Thymus (tissue), 11 donors: ENCODE results near the gene RPL13. TPM values are rescaled to one million over a fixed set of nuclear protein-coding genes. Genes with fewer than 3 reads are reported as not detected.
A peak's percentile ranks its signal among the peaks of the same experiment; 100 is the strongest.
"Not testable (repeated sequence)": the region's sequence is repeated elsewhere in the genome, so short reads cannot be mapped to it uniquely, and the experiment has no call there.

Source experiments
- DNase-seq, 9 donors: peaks; one replicate each; pipeline ENCODE4 v3.0.0-alpha.2; 2013; ENCODE audit warnings: low spot score in 9 of 9, low read depth in 6 of 9, missing footprints in 1 of 9
- H3K27ac ChIP-seq, 2 donors: one replicate each; pipeline ENCODE4 v1.5.1; 2013; ENCODE audit warnings: control low read depth in 1 of 2, low read depth in 1 of 2, low read length in 1 of 2, mild to moderate bottlenecking in 1 of 2, moderate library complexity in 1 of 2
- H3K27me3 ChIP-seq, 2 donors: one replicate each; pipeline ENCODE4 v1.5.1; 2013; ENCODE audit warnings: low read length in 1 of 2; ENCODE audit not compliant: control insufficient read depth in 2 of 2, insufficient read depth in 1 of 2
- H3K36me3 ChIP-seq, 2 donors: one replicate each; pipeline ENCODE4 v1.5.1; 2013; ENCODE audit warnings: low read length in 1 of 2, mild to moderate bottlenecking in 1 of 2, moderate library complexity in 1 of 2; ENCODE audit not compliant: control insufficient read depth in 2 of 2, insufficient read depth in 2 of 2
- H3K4me1 ChIP-seq, 2 donors: one replicate each; pipeline ENCODE4 v1.5.1; 2013; ENCODE audit warnings: low read length in 2 of 2; ENCODE audit not compliant: control insufficient read depth in 2 of 2, insufficient read depth in 2 of 2
- H3K4me3 ChIP-seq, 2 donors: one replicate each; pipeline ENCODE4 v1.5.1; 2013; ENCODE audit warnings: low read length in 2 of 2, control low read depth in 1 of 2, mild to moderate bottlenecking in 1 of 2
- H3K9me3 ChIP-seq, 2 donors: one replicate each; pipeline ENCODE4 v1.5.1; 2013; ENCODE audit warnings: low read length in 1 of 2, mild to moderate bottlenecking in 1 of 2; ENCODE audit not compliant: control insufficient read depth in 2 of 2, insufficient read depth in 1 of 2
- WGBS: extraction: QIAGEN DNeasy Blood & Tissue Kit; methylation state at CpG from one replicate; pipeline ENCODE4 v1.1.7; 2013; 5-methylcytosine and 5-hydroxymethylcytosine counted together
- polyA plus RNA-seq: library from polyadenylated mRNA; stranded (reverse); fragments of 200-250 nt; gene quantifications from one replicate; pipeline ENCODE4 v1.2.3, GENCODE V29; 2013
- total RNA-seq: library from RNA; stranded (reverse); fragments of 120-200 nt; gene quantifications from one replicate; pipeline ENCODE4 v1.2.4, GENCODE V29; 2013
- donor health status: healthy.

RPL13 gene
- total and polyA plus RNA-seq, 2 donors: 4,686 to 5,597 TPM

- no peak overlapping the region for H3K27ac ChIP-seq
- H3K9me3 ChIP-seq: peaks cover 0 to 6% of the 10 kb centered on the region in 2 donors
- DNase-seq: no peak
- H3K36me3 ChIP-seq: peaks cover 37 to 50% of the 10 kb centered on the region in 2 donors
- H3K27me3 ChIP-seq: peaks cover 0 to 10% of the 10 kb centered on the region in 2 donors
- peaks cover 25 to 52% of the 10 kb centered on the region in 2 donors for H3K4me1 ChIP-seq
- 94% methylated on average over 22 of the region's 22 CpGs for WGBS
- no peak overlapping the region for H3K4me3 ChIP-seq
Observed at GRCh38 chr16:89564476-89565255, 4.2 kb downstream of the RPL13 start.

DNA sequence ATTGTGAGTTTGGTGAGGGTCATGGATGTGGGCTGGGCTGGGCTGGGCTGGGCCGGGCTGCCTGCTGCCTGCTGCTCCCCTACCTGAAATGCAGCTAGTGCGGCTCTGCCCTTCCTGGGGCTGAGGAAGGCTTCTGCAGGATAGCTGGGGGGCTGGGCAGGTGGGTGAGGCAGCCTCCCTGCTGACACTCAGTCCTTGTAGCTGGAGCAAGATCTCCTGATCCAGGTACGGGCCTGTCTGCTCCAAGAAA, 4.7 kb downstream of the RPL13 start:
- Histone ChIP-seq H3K27me3 (peaks cover 0 to 14% of the 10 kb centered on the region in 2 donors), H3K27ac (no peak overlapping the region), H3K4me1 (peaks cover 25 to 49% of the 10 kb centered on the region in 2 donors), H3K4me3 (no peak overlapping the region), H3K36me3 (peaks cover 37 to 50% of the 10 kb centered on the region in 2 donors), H3K9me3 (peaks cover 0 to 6% of the 10 kb centered on the region in 2 donors)
- DNase-seq: no peak
- WGBS: 70% methylated on average over 3 of the region's 3 CpGs

GRCh38 chr16:89565506-89566372, 5.3 kb downstream of the RPL13 start:
- peaks cover 37 to 50% of the 10 kb centered on the region in 2 donors for H3K36me3 ChIP-seq
- H3K27me3 ChIP-seq: peaks cover 0 to 17% of the 10 kb centered on the region in 2 donors
- H3K9me3 ChIP-seq: peaks cover 0 to 6% of the 10 kb centered on the region in 2 donors
- no peak overlapping the region for H3K27ac ChIP-seq
- 10% methylated on average over 46 of the region's 46 CpGs for WGBS
- DNase-seq: peak in 2 of 9 donors; percentile 35 to 41
- peak overlapping the region; percentile 3 to 13 for H3K4me3 ChIP-seq
- peaks cover 25 to 49% of the 10 kb centered on the region in 2 donors for H3K4me1 ChIP-seq

DNA sequence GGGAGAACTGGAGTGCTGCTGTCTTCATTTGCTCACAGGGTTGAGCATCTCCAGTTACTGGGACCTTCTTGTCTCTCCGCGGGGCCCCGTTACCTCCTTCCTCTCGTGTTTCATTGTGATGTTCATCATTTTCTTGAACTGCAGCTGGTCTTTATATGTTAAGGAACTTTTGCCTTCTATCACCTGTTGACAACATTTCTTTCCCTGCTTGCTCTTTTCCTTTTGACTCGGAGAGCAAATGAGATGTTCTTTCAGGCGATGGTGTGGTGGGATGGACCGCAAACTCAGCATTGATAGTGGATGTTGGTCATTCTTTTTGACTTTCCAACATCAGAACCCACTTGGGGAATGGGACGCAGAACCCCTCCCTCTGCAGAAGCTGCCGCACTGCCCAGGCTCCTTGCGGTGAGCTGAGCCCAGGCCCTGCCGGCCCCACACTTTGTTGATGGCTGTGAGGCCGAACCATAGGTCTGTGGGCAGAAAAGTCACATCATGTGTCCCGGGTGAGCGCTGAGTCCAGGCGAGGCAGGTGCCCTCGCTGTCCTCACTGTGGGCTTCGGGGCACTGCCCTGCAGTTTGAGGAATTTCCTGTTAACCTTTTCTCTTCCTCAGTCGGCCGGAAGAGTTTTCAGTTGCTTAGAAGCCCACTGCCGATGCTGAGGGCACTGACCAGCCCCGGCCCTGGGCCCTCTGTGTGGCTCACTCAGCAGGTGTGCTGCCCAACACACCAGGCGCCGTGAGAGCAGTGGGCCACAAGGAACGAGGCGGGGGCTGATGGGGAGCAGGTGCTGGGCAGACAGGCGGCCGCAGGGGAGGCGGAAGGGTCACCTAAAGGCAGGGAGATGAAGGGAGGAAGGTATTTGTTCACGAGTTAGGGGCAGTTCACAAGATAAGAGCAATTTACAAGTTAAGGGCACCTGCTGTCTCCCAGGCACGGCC, 7.4 kb downstream of the RPL13 start:
- 95% methylated on average over 30 of the region's 30 CpGs for whole genome bisulfite sequencing
- DNase-seq: no peak
- no peak overlapping the region for H3K27ac ChIP-seq

DNA sequence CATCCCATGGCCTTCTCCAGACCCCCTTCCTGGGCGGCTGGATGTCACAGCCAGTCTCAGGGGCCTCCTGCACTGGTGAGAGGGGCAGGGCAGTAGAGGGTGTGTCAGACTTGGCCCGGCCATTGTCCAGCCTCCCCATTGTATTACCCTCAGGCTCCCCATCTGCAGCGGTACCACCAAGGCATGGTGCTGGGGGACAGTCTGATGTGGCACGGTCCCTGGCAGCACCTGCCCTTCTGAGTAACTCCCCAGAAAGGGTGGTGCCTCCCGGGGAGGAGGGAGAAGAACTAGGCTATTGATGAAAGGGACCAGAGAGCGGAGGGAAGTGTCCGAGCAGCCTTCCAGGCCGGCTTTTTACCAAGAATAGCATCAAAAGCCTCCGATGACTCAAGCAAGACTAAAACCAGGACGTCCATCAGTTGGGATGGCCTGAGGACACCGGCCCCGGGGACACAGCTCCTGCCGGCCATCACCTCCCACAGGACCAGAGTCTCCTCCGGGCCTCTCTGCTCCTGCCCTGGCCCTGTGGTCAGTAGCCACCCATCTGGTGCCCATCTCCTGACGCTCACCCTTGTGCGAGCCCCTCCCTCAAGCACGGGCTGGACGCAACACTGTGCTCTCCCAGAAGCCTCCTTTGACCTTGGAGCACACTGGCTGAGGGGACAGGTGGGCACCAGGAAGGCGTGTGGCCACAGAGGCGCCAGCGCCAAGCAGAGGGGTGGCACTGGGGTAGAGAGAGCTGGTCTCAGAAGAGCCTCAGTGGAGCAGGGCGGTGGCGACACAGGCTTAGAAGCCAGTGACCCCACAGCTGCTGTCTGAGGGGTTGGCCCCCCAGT, 9.2 kb downstream of the RPL13 start:
- no peak overlapping the region for H3K27ac ChIP-seq
- peaks cover under 1 to 13% of the 10 kb centered on the region in 2 donors for H3K36me3 ChIP-seq
- peaks cover 17 to 35% of the 10 kb centered on the region in 2 donors for H3K4me1 ChIP-seq
- WGBS: 97% methylated on average over 23 of the region's 23 CpGs
- no peak for DNase-seq
- H3K9me3 ChIP-seq: peaks cover 0 to 6% of the 10 kb centered on the region in 2 donors
- no peak overlapping the region for H3K4me3 ChIP-seq
- H3K27me3 ChIP-seq: peaks cover 12 to 46% of the 10 kb centered on the region in 2 donors

More for the DNA sequence above, 7.4 kb downstream of the RPL13 start:
- no peak overlapping the region for H3K4me3 ChIP-seq
- H3K4me1 ChIP-seq: peaks cover 17 to 48% of the 10 kb centered on the region in 2 donors
- H3K9me3 ChIP-seq: peaks cover 0 to 6% of the 10 kb centered on the region in 2 donors
- H3K27me3 ChIP-seq: peaks cover 0 to 29% of the 10 kb centered on the region in 2 donors
- peaks cover 19 to 31% of the 10 kb centered on the region in 2 donors for H3K36me3 ChIP-seq

- no peak for DNase-seq
- H3K27me3 ChIP-seq: peaks cover 18 to 53% of the 10 kb centered on the region in 2 donors
- H3K4me1 ChIP-seq: peaks cover 13 to 35% of the 10 kb centered on the region in 2 donors
- H3K36me3 ChIP-seq: peaks cover 0 to 9% of the 10 kb centered on the region in 2 donors
- no peak overlapping the region for H3K27ac ChIP-seq
- WGBS: 95% methylated on average over 30 of the region's 30 CpGs
- peaks cover 0 to 4% of the 10 kb centered on the region in 2 donors for H3K9me3 ChIP-seq
- H3K4me3 ChIP-seq: no peak overlapping the region
Observed at GRCh38 chr16:89570342-89570923, 10.0 kb downstream of the RPL13 start.

GRCh38 chr16:89570983-89571598, 10.6 kb downstream of the RPL13 start:
- not testable (repeated sequence) for H3K27ac ChIP-seq, DNase-seq, H3K36me3 ChIP-seq, H3K9me3 ChIP-seq, H3K4me3 ChIP-seq
- Histone ChIP-seq H3K27me3 (peaks cover 25 to 51% of the 10 kb centered on the region in 2 donors), H3K4me1 (peaks cover 12 to 28% of the 10 kb centered on the region in 2 donors)
- 96% methylated on average over 36 of the region's 36 CpGs for WGBS
